MM.1S (cell line): ENCODE measurements around the gene TRMT61B.
A peak's percentile ranks its signal among the peaks of the same experiment; 100 is the strongest.

Experiments
- DNase-seq: peaks from one replicate; pipeline ENCODE4 v3.0.0-alpha.2; 2015
- H2AFZ ChIP-seq: fragments of 300-600 bp; sonication (generic); 2 replicates; pipeline ENCODE4 v1.6.0; 2016; ENCODE audit warnings: antibody characterized with exemption, low read length
- H3F3A ChIP-seq: fragments of 300-600 bp; sonication (generic); 2 replicates; pipeline ENCODE4 v1.6.1; 2016; ENCODE audit warnings: mild to moderate bottlenecking, antibody characterized with exemption, low read length, moderate library complexity, mixed read lengths; ENCODE audit not compliant: insufficient read depth
- H3K27ac ChIP-seq: fragments of 300-600 bp; sonication (generic); 2 replicates; pipeline ENCODE4 v1.5.1; 2016; ENCODE audit warnings: mild to moderate bottlenecking, low read length
- H3K27me3 ChIP-seq: fragments of 300-600 bp; sonication (generic); replicated peaks from 2 replicates; pipeline ENCODE4 v1.6.0; 2016; ENCODE audit warnings: low read length; ENCODE audit not compliant: insufficient read depth
- H3K36me3 ChIP-seq: fragments of 300-600 bp; sonication (generic); replicated peaks from 2 replicates; pipeline ENCODE4 v1.6.1; 2016; ENCODE audit warnings: mild to moderate bottlenecking, low read length, mixed read lengths; ENCODE audit not compliant: insufficient read depth
- H3K4me1 ChIP-seq: fragments of 300-600 bp; sonication (generic); 2 replicates; pipeline ENCODE4 v1.6.1; 2016; ENCODE audit warnings: low read length, mixed read lengths
- H3K4me2 ChIP-seq: fragments of 300-600 bp; sonication (generic); 2 replicates; pipeline ENCODE4 v1.6.0; 2016; ENCODE audit warnings: low read depth, low read length
- H3K4me3 ChIP-seq: fragments of 300-600 bp; sonication (generic); 2 replicates; pipeline ENCODE4 v1.5.1; 2016; ENCODE audit warnings: low read length, mixed read lengths
- H3K79me2 ChIP-seq: fragments of 300-600 bp; sonication (generic); 2 replicates; pipeline ENCODE4 v1.6.1; 2016; ENCODE audit warnings: mixed run types, low read length, mixed read lengths
- H3K9ac ChIP-seq: fragments of 300-600 bp; sonication (generic); 2 replicates; pipeline ENCODE4 v1.6.1; 2016; ENCODE audit warnings: low read length, mixed read lengths
- H3K9me2 ChIP-seq: fragments of 300-600 bp; sonication (generic); replicated peaks from 2 replicates; pipeline ENCODE4 v1.6.1; 2016; ENCODE audit warnings: mild to moderate bottlenecking, low read length, mixed read lengths; ENCODE audit not compliant: insufficient read depth
- H3K9me3 ChIP-seq: fragments of 300-600 bp; sonication (generic); replicated peaks from 2 replicates; pipeline ENCODE4 v1.6.1; 2016; ENCODE audit warnings: mild to moderate bottlenecking, low read length, mixed read lengths; ENCODE audit not compliant: insufficient read depth
- H4K20me1 ChIP-seq: fragments of 300-600 bp; sonication (generic); 2 replicates; pipeline ENCODE4 v1.6.1; 2016; ENCODE audit warnings: mild to moderate bottlenecking, low read length, moderate library complexity, mixed read lengths; ENCODE audit not compliant: insufficient read depth
- CTCF ChIP-seq: fragments of 300-600 bp; sonication (generic); IDR thresholded peaks from 2 replicates; pipeline ENCODE4 v1.5.1; 2016; ENCODE audit warnings: antibody characterized with exemption, low read length, mixed read lengths
- EZH2 ChIP-seq: fragments of 300-600 bp; sonication (generic); optimal IDR thresholded peaks from 2 replicates; pipeline ENCODE3; 2017; ENCODE audit warnings: low read depth, mild to moderate bottlenecking, antibody characterized with exemption, low read length, mixed read lengths
- EZH2phosphoT487 ChIP-seq: fragments of 300-600 bp; sonication (generic); IDR thresholded peaks from 2 replicates; pipeline ENCODE4 v1.6.1; 2018; ENCODE audit warnings: antibody characterized with exemption, low read length

TRMT61B gene

DNA sequence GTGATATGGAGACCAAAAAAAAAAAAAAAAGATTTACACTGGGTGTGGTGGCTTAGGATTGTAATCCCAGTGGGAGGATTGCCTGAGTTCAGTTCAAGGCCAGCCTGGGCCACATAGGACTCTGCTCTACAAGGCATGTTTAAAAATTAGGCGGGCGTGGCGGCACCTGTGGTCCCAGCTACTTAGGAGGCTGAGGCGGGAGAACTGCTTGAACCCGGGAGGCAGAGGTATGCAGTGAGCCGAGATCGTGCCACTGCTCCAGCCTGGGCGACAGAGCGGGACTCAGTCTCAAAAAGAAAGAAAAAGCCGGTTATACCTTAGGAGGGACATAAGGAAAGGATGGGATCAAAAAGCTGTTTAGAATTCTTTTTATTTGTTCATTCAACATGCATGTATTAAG is 60.2 kb downstream of the TRMT61B start:
- Histone ChIP-seq H4K20me1 (no peaks in the 10 kb centered on the region), H3K4me1 (no peaks in the 10 kb centered on the region), H3F3A (no peaks in the 10 kb centered on the region), H3K9me3 (no peaks in the 10 kb centered on the region), H3K79me2 (no peaks in the 10 kb centered on the region), H3K27ac (no peak overlapping the region), H3K36me3 (no peaks in the 10 kb centered on the region), H3K27me3 (no peaks in the 10 kb centered on the region), H2AFZ (no peak overlapping the region), H3K9me2 (no peaks in the 10 kb centered on the region), H3K4me3 (0 out of 2 replicates have a peak overlapping the region, but pooled peaks have one; percentile 17), H3K4me2 (peak overlapping the region; percentile 52; the same call in 1 of the 2 replicates), H3K9ac (no peak overlapping the region)
- no peak for DNase-seq
- TF ChIP-seq CTCF (no peak), EZH2 (no peak), EZH2phosphoT487 (no peak)

DNA sequence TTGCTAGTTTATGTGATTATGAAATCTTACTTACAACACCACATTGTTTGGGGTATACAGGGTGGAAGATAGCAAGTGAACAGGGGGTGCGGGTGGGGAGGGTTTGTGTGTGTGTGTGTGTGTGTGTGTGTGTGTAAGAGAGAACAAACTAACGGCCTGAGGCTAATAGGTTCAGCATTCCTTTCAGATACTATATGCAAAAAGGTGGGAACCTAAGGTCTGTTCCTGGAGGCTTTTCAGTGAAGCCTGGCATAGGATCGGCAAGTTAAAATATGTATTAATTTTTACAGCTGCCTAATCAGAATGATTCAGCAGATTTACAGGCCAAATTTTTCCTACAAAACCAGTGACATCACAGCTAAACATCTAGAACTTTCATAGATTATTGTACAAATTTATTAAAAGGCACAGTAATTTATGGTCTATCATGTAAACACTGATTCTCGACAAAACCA is 67.1 kb downstream of the TRMT61B start:
- H3K4me2 ChIP-seq, result no peak overlapping the region
- H3K36me3 ChIP-seq, result peaks cover 9% of the 10 kb centered on the region
- DNase-seq, result no peak
- H3K27ac ChIP-seq, result no peak overlapping the region
- no peak overlapping the region for H3K4me3 ChIP-seq
- 0 out of 2 replicates have a peak, but pooled peaks cover 2% of the 10 kb centered on the region for H4K20me1 ChIP-seq
- H3K9me2 ChIP-seq, result no peaks in the 10 kb centered on the region
- no peak overlapping the region for H2AFZ ChIP-seq
- no peaks in the 10 kb centered on the region for H3K9me3 ChIP-seq
- H3F3A ChIP-seq, result no peaks in the 10 kb centered on the region
- no peak for TF ChIP-seq CTCF
- TF ChIP-seq EZH2, result no peak
- no peak for TF ChIP-seq EZH2phosphoT487
- peaks cover 5% of the 10 kb centered on the region; the same call in 1 of the 2 replicates for H3K79me2 ChIP-seq
- H3K27me3 ChIP-seq, result no peaks in the 10 kb centered on the region
- no peak overlapping the region for H3K9ac ChIP-seq
- no peaks in the 10 kb centered on the region for H3K4me1 ChIP-seq

GRCh38 chr2:28801726-28802125 is 68.4 kb downstream of the TRMT61B start:
- Histone ChIP-seq H3K27ac (no peak overlapping the region), H3K79me2 (peaks cover 17% of the 10 kb centered on the region), H4K20me1 (peaks cover 15% of the 10 kb centered on the region; the same call in 1 of the 2 replicates), H3K9ac (no peak overlapping the region), H3K4me3 (no peak overlapping the region), H2AFZ (no peak overlapping the region), H3K4me1 (no peaks in the 10 kb centered on the region), H3F3A (no peaks in the 10 kb centered on the region), H3K9me3 (no peaks in the 10 kb centered on the region), H3K9me2 (no peaks in the 10 kb centered on the region), H3K27me3 (no peaks in the 10 kb centered on the region), H3K4me2 (no peak overlapping the region), H3K36me3 (peaks cover 9% of the 10 kb centered on the region)
- DNase-seq, result no peak
- TF ChIP-seq CTCF (no peak), EZH2phosphoT487 (no peak), EZH2 (no peak)
